Right atrium auricular region (tissue), 2 donors: ENCODE data around the gene SELENOO. TPM values are rescaled to one million over a fixed set of nuclear protein-coding genes. Genes with fewer than 3 reads are reported as not detected.

Experiments used
- DNase-seq: peaks from one replicate; pipeline ENCODE4 v3.0.0-alpha.2; 2019; ENCODE audit warnings: low spot score
- H3K27ac ChIP-seq, 2 donors: fragments of 200-600 bp; sonication (generic); 1 replicate in 1 of 2; 2 replicates in 1 of 2; pipeline ENCODE4 v1.5.1; 2016 to 2019
- H3K27me3 ChIP-seq, 2 donors: fragments of 200-600 bp; sonication (generic); one replicate each; pipeline versions ENCODE4 v1.5.1 to v1.6.0; 2017 to 2019
- H3K36me3 ChIP-seq: fragments of 200-600 bp; sonication (generic); one replicate; pipeline ENCODE4 v1.5.1; 2016
- H3K4me1 ChIP-seq, 2 donors: fragments of 200-600 bp; sonication (generic); one replicate each; pipeline versions ENCODE4 v1.5.1 to v1.6.0; 2017 to 2019
- H3K4me3 ChIP-seq, 2 donors: fragments of 200-600 bp; sonication (generic); 1 replicate in 1 of 2; 2 replicates in 1 of 2; pipeline ENCODE4 v1.5.1; 2017 to 2019; ENCODE audit warnings: mild to moderate bottlenecking in 1 of 2, moderate library complexity in 1 of 2
- H3K9me3 ChIP-seq, 2 donors: fragments of 200-600 bp; sonication (generic); one replicate each; pipeline ENCODE4 v1.5.1; 2019
- total RNA-seq, 2 donors: library from RNA; depleted of rRNA; stranded (reverse); fragments of >200 nt; gene quantifications; one replicate each; pipeline ENCODE4 v1.1.0, GENCODE V29; 2016
- TF ChIP-seq, protein P1 (sequence below), 2 donors: fragments of 200-600 bp; sonication (generic); IDR thresholded peaks; one replicate each; pipeline ENCODE4 v1.5.1; 2019; ENCODE audit warnings: antibody characterized with exemption in 2 of 2

The SELENOO gene
- total RNA-seq: 10 to 100 TPM; 18.0 to 20.0 TPM

DNA sequence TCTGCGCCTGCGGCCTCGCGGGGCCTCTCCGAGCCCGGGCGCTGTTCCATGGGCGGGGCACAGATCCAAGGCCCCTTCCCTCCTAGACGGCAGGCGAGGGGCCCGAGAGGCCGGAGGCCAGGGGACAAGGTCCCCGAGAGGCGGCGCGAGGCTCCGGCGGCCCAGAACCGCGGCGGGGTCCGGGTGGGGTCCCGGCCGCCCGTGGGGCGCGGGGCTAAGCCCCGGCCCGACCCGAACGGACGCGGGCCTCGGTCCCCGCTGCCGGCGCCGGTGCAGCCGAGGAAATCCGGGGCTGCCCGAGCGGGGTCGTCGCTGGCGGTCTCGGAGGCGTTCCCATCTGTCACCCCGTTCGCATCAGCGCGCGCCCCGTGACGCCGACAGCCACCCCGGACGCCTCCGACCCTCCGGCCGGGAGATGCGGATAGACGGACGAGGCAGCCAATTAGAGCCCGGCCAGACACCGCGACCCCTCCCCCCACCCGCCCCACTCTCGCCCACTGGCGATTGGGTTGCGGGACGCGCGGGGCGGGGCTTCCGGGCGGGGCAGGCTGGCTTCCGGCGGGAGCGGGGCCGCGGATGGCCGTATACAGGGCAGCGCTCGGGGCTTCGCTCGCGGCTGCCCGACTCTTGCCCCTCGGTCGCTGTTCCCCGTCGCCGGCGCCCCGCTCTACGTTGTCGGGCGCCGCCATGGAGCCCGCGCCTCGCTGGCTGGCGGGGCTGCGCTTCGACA lies at the start of gene SELENOO:
SELENOO (plus strand) TSS at position 551 of the 730 bp plus-strand sequence; CDS start at position 577, 26 bp downstream.
- no peaks in the 10 kb centered on the region for H3K9me3 ChIP-seq
- H3K4me3 ChIP-seq: peak within 1 kb of the TSS; percentile 61 to 92
- H3K27me3 ChIP-seq: no peaks in the 10 kb centered on the region
- peaks cover 0 to 20% of the 10 kb centered on the region in 2 donors for H3K4me1 ChIP-seq
- TF ChIP-seq, protein P1, sequence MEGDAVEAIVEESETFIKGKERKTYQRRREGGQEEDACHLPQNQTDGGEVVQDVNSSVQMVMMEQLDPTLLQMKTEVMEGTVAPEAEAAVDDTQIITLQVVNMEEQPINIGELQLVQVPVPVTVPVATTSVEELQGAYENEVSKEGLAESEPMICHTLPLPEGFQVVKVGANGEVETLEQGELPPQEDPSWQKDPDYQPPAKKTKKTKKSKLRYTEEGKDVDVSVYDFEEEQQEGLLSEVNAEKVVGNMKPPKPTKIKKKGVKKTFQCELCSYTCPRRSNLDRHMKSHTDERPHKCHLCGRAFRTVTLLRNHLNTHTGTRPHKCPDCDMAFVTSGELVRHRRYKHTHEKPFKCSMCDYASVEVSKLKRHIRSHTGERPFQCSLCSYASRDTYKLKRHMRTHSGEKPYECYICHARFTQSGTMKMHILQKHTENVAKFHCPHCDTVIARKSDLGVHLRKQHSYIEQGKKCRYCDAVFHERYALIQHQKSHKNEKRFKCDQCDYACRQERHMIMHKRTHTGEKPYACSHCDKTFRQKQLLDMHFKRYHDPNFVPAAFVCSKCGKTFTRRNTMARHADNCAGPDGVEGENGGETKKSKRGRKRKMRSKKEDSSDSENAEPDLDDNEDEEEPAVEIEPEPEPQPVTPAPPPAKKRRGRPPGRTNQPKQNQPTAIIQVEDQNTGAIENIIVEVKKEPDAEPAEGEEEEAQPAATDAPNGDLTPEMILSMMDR (IDR thresholded peaks at IDR 0.05): no peak
- H3K27ac ChIP-seq: peak within 1 kb of the TSS; percentile 79 to 86
- peak; percentile 90 for DNase-seq
- H3K36me3 ChIP-seq: peaks cover 24% of the 10 kb centered on the region

- no peak for DNase-seq
- no peak overlapping the region for H3K27ac ChIP-seq
- no peak overlapping the region for H3K4me3 ChIP-seq
- no peaks in the 10 kb centered on the region for H3K36me3 ChIP-seq
- TF ChIP-seq, protein P1 (IDR thresholded peaks at IDR 0.05): no peak
- H3K4me1 ChIP-seq: no peaks in the 10 kb centered on the region
- no peaks in the 10 kb centered on the region for H3K9me3 ChIP-seq
- H3K27me3 ChIP-seq: no peaks in the 10 kb centered on the region
Observed at GRCh38 chr22:50151571-50152537, 49.0 kb upstream of the SELENOO start.

DNA sequence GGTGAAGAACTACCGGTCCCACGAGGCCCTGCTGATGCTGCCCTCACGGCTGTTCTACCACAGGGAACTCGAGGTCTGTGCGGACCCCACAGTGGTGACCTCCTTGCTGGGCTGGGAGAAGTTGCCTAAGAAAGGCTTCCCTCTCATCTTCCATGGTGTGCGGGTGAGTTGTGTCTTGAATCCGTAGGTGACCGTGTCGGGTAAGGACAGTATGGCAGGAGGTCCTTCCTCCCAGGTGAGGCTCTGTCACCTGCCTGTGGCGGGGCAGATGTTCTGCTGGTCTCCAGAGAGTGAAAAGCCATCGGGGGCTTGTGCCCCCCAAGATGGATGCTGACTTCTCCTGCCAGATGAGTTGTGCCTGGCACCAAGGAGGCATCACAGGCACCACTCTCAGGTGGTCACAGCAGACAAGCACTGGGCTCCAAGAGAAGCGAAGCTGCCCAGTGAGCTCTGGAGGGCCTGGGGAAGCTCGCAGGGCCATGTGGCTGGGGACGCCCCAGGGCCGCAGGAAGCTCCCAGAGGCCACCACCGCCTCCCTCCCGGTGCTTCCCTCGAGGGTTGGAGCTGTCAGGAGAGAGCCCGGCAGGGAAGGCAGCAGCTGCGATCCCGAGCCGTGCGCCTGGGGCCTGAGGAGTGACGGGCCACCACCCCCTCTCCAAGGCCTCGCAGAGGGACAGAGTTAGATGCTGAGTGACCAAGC lies 47.6 kb upstream of the SELENOO start:
- H3K4me3 ChIP-seq: no peak overlapping the region
- H3K27me3 ChIP-seq: no peaks in the 10 kb centered on the region
- H3K36me3 ChIP-seq: no peaks in the 10 kb centered on the region
- H3K9me3 ChIP-seq: no peaks in the 10 kb centered on the region
- H3K27ac ChIP-seq: no peak overlapping the region
- TF ChIP-seq, protein P1 (IDR thresholded peaks at IDR 0.05): no peak
- no peak for DNase-seq
- H3K4me1 ChIP-seq: no peaks in the 10 kb centered on the region

GRCh38 chr22:50153756-50154140 lies 47.1 kb upstream of the SELENOO start:
- Histone ChIP-seq H3K27ac (no peak overlapping the region), H3K36me3 (no peaks in the 10 kb centered on the region), H3K27me3 (no peaks in the 10 kb centered on the region), H3K9me3 (no peaks in the 10 kb centered on the region), H3K4me1 (no peaks in the 10 kb centered on the region), H3K4me3 (no peak overlapping the region)
- DNase-seq: no peak
- TF ChIP-seq, protein P1 (IDR thresholded peaks at IDR 0.05): no peak

- Histone ChIP-seq H3K27me3 (no peaks in the 10 kb centered on the region), H3K4me1 (no peaks in the 10 kb centered on the region), H3K9me3 (no peaks in the 10 kb centered on the region), H3K4me3 (no peak overlapping the region), H3K36me3 (no peaks in the 10 kb centered on the region), H3K27ac (no peak overlapping the region)
- DNase-seq: no peak
- TF ChIP-seq, protein P1 (IDR thresholded peaks at IDR 0.05): no peak
Observed at GRCh38 chr22:50157709-50158375, 43.0 kb upstream of the SELENOO start.
